A549 (cell line): ENCODE measurements around the gene RRAGD.

Experiments used
- ATOH8 ChIP-seq: fragments of 250-450 bp; sonication (Bioruptor Pico); IDR thresholded peaks from 2 replicates; pipeline ENCODE4 v1.5.0; 2020; ENCODE audit warnings: low read depth, mild to moderate bottlenecking, moderate library complexity
- CTCF ChIP-seq: fragments of >200 bp; sonication (Bioruptor Twin); formaldehyde crosslinking; IDR thresholded peaks from 3 replicates; pipeline ENCODE4 v1.5.1; 2016
- MAX ChIP-seq: IDR thresholded peaks from 2 replicates; pipeline ENCODE4 v1.6.1; 2012
- RARB ChIP-seq: fragments of 250-450 bp; sonication (Bioruptor Pico); IDR thresholded peaks from 2 replicates; pipeline ENCODE4 v1.8.0; 2021; ENCODE audit warnings: mild to moderate bottlenecking, moderate library complexity
- RFX5 ChIP-seq: fragments of 450-650 bp; IDR thresholded peaks from 2 replicates; pipeline ENCODE4 v1.7.1; 2014; ENCODE audit warnings: antibody characterized with exemption, mild to moderate bottlenecking, moderate library complexity
- SREBF2 ChIP-seq: fragments of 450-650 bp; IDR thresholded peaks from 2 replicates; pipeline ENCODE4 v1.6.1; 2014; ENCODE audit warnings: mild to moderate bottlenecking, moderate library complexity

- TF ChIP-seq SREBF2 (no peak), CTCF (no peak), RFX5 (no peak), ATOH8 (CRISPR knock-in tag) (no peak), MAX (no peak), RARB (CRISPR knock-in tag) (no peak)
These were observed 51.6 kb downstream of the RRAGD start for GRCh38 chr6:89360415-89360999.
